Measurements from ENCODE around the gene CRTC3. TPM values are rescaled to one million over a fixed set of nuclear protein-coding genes. Genes with fewer than 3 reads are reported as not detected.

Gene CRTC3
- total RNA-seq, 2 donors from 2014 or later: 26.4 to 32.5 TPM

DNA sequence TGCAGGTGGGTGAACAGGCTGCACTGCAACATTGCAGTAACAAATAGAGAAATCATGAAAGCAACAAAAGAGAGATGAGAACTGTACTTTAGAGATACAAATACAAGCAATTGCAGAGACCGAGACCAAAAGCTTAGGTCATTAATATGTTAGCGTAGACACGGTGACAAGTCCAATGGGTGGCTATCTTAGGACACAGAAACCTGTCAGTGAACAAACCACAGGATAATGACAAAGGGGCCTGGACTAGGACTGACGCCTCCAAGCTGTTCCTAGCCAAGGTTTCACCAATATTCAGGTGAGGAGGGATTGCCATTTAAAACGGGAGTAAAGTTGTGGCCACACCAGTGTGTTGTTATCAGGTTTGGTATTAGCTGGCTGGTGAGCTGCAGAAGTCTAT, 145.7 kb downstream of the CRTC3 start:
- H3K4me3 ChIP-seq: no peak overlapping the region
- no peaks in the 10 kb centered on the region for H3K36me3 ChIP-seq
- DNase-seq (ENCODE audit: low spot score): no peak
- H3K9me3 ChIP-seq: no peaks in the 10 kb centered on the region
- TF ChIP-seq, protein P1, sequence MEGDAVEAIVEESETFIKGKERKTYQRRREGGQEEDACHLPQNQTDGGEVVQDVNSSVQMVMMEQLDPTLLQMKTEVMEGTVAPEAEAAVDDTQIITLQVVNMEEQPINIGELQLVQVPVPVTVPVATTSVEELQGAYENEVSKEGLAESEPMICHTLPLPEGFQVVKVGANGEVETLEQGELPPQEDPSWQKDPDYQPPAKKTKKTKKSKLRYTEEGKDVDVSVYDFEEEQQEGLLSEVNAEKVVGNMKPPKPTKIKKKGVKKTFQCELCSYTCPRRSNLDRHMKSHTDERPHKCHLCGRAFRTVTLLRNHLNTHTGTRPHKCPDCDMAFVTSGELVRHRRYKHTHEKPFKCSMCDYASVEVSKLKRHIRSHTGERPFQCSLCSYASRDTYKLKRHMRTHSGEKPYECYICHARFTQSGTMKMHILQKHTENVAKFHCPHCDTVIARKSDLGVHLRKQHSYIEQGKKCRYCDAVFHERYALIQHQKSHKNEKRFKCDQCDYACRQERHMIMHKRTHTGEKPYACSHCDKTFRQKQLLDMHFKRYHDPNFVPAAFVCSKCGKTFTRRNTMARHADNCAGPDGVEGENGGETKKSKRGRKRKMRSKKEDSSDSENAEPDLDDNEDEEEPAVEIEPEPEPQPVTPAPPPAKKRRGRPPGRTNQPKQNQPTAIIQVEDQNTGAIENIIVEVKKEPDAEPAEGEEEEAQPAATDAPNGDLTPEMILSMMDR (IDR thresholded peaks at IDR 0.05): no peak
- no peaks in the 10 kb centered on the region for H3K4me1 ChIP-seq
- no peak overlapping the region for H3K27ac ChIP-seq
- no peaks in the 10 kb centered on the region for H3K27me3 ChIP-seq

DNA sequence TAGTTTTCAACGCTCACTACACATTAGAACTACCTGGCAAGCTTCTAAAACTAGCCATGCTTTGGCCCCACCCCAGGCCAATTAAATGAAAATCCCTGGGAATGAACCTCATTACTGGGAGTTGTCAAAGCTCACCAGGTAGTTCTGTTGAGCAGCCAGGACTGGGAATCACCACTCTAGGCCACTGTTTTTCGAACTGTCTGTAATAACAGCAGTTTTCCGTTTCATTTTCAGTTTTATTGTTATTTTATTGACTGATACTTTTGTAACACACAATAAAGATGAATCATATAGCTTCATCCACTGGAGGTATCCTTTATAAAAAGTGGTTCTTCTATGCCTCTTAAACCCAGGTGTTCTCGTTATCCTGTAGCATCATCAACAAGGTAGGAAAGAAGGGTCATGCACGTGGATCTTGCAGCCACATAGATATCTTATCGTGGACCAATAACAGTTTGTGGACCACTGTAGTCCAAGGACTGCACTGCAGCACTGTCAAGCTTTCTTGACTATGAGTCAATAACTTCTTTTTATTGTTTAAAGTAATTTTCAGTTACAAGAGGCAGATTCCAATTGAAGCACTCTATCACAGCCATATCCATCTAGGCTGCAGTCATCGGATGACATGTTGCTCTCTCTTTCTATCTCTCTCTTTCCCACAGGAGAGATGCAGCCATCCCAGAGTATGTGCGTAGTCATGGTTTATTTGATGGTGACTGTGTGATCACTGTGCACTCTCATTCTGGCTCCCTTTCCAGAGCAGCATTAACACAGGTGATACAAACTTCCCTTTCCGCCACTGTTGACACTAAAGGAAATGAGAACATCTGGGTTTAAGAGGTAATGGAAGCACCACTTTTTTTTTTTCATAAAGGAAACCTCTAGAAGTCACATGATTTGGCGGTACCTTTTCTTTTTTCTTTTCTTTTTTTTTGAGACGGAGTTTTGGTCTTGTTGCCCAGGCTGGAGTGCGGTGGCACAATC, 148.4 kb downstream of the CRTC3 start:
- H3K9me3 ChIP-seq: no peaks in the 10 kb centered on the region
- no peaks in the 10 kb centered on the region for H3K27me3 ChIP-seq
- H3K4me3 ChIP-seq: no peak overlapping the region
- H3K27ac ChIP-seq: no peak overlapping the region
- no peak for DNase-seq (ENCODE audit: low spot score)
- no peaks in the 10 kb centered on the region for H3K36me3 ChIP-seq
- no peaks in the 10 kb centered on the region for H3K4me1 ChIP-seq
- TF ChIP-seq, protein P1 (IDR thresholded peaks at IDR 0.05): no peak

DNA sequence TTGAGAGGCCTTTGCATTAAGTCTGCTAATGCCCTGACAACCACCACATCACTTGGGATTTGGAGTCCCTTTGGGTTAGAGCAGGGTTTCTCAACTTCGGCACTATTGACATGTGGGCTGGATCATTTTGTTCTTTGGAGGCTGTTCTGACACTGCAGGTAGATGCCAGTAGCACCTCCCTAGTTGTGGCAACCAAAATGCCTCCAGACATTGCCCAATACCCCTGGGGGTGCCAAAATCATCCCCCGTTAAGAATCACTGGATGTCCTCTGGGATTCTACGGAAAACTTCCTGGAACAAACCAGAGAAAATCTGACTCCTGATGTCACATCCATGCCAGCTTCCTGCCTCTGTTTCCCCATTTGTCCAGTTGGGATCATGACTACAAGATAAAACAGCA, 150.2 kb downstream of the CRTC3 start:
- Histone ChIP-seq H3K36me3 (no peaks in the 10 kb centered on the region), H3K27ac (peak overlapping the region in 1 of 2 donors; percentile 69), H3K4me3 (no peak overlapping the region), H3K27me3 (no peaks in the 10 kb centered on the region), H3K9me3 (no peaks in the 10 kb centered on the region), H3K4me1 (no peaks in the 10 kb centered on the region)
- TF ChIP-seq, protein P1 (IDR thresholded peaks at IDR 0.05): no peak
- DNase-seq (ENCODE audit: low spot score): no peak

DNA sequence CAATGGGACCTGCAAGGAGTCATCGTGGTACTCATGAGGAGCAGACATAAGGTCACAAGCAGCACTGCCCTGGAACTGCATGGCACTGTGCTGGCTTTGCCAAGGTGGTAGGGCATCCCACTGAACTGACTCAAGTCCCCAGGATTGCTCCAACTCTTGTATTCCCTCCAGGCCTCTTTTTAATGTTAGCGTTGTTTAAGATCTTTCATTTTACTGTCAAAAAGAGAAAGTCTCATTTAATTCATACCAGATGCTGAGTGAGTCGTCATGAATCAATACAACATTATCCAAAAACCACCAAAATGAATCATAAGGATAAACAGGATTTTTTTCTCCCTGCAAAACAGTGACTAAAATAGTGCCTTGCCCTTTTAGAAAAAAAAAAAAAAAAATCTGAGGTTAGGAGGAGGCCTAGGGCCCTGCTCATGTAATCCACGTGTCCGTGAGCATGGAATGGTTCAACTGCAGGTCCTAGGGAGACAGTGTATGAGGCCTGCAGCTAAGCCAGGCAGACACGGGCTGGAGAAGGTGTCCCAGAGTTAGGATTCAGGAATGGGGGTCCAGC, 150.7 kb downstream of the CRTC3 start:
- H3K27me3 ChIP-seq: no peaks in the 10 kb centered on the region
- H3K4me1 ChIP-seq: no peaks in the 10 kb centered on the region
- H3K27ac ChIP-seq: peak overlapping the region; percentile 22 to 69
- no peak for DNase-seq (ENCODE audit: low spot score)
- H3K4me3 ChIP-seq: no peak overlapping the region
- TF ChIP-seq, protein P1 (IDR thresholded peaks at IDR 0.05): no peak
- no peaks in the 10 kb centered on the region for H3K36me3 ChIP-seq
- no peaks in the 10 kb centered on the region for H3K9me3 ChIP-seq

DNA sequence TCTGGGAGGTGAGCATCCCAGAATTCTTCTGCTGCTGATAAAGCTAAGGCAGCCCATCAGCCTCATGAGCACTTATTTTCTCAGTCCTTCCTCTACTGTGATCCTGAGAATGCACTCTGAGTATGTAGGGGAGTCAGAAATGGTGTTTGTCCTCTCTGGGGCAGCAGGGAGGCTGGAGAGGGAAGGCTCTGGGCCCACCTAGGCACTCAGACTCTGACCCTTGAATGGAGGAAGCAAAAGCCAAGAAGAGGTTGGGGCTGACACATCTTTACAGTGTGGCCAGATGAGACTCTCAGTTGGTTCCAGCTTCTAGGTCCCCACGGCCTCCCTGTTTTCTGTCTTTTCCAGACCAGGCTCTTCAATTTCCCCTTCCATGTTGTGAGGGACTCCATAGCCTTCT, 151.3 kb downstream of the CRTC3 start:
- DNase-seq (ENCODE audit: low spot score): no peak
- Histone ChIP-seq H3K4me1 (no peaks in the 10 kb centered on the region), H3K27me3 (no peaks in the 10 kb centered on the region), H3K36me3 (no peaks in the 10 kb centered on the region), H3K9me3 (no peaks in the 10 kb centered on the region), H3K4me3 (no peak overlapping the region), H3K27ac (peak overlapping the region; percentile 22 to 64)
- TF ChIP-seq, protein P1 (IDR thresholded peaks at IDR 0.05): no peak

Measured in right atrium auricular region (tissue), 2 donors.